ENCODE results near the gene HMG20B.

DNA sequence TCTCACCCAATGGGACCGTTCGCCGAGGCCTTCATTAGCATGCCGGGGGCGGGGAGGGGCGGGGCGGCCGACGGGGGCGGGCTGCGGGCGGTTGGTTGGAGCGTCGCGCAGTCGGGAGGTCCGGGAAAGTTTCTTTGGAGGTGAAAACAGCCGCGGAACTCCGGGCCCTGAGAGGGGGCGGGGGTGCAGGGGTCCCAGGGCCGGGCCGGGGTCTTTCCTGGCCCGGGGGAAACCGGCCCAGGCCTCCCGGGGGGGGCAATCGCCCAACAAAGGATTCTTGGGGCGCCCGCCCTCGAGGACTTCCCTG, at the start of gene HMG20B:
- TF ChIP-seq, protein P1, sequence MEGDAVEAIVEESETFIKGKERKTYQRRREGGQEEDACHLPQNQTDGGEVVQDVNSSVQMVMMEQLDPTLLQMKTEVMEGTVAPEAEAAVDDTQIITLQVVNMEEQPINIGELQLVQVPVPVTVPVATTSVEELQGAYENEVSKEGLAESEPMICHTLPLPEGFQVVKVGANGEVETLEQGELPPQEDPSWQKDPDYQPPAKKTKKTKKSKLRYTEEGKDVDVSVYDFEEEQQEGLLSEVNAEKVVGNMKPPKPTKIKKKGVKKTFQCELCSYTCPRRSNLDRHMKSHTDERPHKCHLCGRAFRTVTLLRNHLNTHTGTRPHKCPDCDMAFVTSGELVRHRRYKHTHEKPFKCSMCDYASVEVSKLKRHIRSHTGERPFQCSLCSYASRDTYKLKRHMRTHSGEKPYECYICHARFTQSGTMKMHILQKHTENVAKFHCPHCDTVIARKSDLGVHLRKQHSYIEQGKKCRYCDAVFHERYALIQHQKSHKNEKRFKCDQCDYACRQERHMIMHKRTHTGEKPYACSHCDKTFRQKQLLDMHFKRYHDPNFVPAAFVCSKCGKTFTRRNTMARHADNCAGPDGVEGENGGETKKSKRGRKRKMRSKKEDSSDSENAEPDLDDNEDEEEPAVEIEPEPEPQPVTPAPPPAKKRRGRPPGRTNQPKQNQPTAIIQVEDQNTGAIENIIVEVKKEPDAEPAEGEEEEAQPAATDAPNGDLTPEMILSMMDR (IDR thresholded peaks at IDR 0.05) = no peak
- TF ChIP-seq EZH2 (IDR thresholded peaks at IDR 0.05) (no peak), EZH2phosphoT487 (IDR thresholded peaks at IDR 0.05) (no peak)
